NCI-H446 treated with DMSO at 0.1 percent for 48 hours (cell line): ENCODE data around the gene RNGTT.
"Not testable (repeated sequence)": the region's sequence is repeated elsewhere in the genome, so short reads cannot be mapped to it uniquely, and the experiment has no call there.

Experiments
- DNase-seq: peaks from one replicate; lab custom pipeline; 2025; lab: John Stamatoyannopoulos, UW

The RNGTT gene

DNA sequence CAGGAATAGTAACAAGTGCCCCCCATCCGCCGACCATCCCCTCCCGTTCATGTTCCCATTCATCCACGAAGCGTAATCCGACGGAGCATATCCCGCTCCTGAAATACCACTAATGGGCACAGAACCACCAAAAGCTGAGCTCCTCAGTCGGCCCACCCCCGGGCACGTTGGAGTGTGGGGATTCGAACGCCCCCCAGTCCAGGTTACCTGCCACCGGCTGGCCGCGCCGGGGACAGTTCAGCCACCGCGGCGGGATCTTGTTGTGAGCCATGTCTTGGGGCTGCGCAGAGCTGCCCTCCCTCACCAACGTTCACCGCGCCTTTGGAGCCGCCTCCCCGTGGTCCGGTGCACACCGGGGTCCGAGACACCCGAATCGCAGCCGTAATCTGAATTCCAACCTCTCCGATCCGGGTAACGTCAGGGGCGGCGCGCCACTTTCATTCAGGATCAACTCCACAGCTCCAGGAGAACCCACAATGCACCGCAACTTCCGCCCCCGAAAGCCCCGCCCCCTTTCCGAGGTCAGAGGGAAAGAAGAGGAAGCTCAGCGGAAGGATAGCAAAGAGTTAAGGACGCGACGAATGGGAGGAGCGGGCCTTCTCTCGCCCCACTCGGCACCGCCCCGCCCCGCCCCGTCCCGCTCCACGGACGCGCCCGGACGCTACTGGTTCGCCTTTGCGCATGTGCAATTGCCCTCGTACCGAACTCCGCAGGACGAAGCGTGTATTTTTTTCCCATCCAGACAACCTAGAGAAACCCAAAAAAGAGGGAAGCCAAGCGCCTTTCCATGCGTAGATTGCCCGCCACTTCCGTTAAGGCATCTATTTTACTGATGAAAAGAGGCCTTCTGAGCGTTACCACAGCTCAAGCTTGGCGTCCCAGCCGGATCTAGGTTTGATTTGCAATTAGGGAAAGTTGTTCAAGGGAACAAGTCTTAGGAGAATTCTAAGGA lies at the start of gene RNGTT:
TSS of gene RNGTT (minus strand) at position 480 of the 952 bp plus-strand sequence. CDS start at position 271, 209 bp downstream.
- peak; percentile 93 for DNase-seq

DNA sequence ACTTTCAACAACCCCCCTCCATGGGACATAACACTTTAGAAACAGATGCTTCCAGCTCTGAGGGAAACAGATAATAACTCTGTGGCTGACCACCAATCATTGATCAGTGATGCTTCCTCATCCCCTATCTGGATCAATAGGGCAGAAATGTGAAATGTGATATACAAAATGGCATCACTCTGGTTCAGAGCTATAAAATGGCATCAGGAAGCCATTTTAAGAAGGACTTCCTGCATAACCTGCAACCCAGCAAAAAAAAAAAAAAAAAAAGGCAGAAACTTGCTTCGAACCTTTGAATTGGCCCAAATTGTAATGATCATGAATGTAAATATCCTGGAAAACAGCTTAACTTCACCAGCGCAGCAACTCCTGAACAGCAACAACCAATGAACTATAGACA lies 48.0 kb upstream of the RNGTT start:
- DNase-seq, result no peak

DNA sequence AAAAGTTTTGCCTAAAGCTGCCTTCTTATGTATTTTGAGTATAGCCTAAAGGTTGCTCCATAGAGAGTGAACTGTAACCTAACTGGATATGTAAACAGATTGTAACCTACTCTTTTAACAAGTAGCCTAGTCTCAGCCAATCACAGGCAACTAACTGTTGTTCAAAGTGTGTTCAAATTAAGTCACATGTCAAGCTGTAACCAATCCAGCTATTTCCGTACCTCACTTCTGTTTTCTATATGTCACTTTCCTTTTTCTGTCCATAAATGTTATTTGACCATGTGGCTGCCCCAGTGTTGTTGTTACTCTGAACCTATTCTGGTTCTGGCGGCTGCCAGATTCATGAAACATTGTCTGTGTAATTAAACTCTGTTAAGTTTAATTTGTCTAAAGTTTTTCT lies 47.4 kb upstream of the RNGTT start:
- no peak for DNase-seq

DNA sequence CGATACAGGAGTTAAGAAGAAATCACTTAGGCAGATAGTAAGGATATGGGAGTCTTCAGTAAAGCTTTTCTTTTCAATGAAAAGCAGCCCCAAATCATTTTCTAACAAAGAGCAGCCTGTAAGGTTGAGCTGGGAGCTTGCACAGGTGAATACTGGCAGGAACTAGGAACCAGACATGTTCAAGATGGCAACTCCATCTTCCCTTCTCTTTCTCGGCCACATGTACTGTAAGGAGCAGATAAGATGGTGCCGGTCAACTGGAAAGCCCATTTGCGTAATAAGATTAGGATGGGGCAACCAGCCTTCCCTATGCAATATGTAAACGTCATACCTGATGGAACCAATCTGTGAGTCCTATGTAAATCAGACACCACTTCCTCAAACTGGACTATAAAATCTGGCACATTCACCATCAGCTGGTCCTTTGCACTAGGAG lies 46.2 kb upstream of the RNGTT start:
- no peak for DNase-seq

DNA sequence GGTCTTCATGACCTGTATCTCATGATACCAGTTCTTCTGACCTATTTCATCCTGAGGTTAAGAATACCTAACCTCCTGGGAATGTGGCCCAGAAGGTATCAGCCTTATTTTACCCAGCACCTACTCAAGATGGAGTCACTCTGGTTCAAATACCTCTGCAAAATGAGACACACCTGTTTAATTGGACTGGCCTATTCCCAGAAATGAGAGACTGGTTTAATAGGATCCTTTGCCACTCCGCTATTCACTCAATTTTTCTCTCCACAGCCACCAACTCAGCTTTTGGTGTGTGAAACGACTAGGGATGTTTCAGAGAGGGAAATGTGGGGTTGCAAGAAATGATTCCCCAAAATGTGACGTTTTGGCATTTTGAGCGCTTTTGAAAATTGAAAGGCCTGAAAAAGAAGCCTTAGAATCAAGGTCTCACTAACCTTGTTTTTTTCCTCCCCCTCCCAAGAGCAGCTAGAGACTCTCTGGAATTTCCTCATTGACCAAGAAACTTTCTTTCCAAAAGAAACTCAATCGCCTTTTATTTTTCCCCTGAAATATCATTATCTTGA lies 45.5 kb upstream of the RNGTT start:
- no peak for DNase-seq

DNA sequence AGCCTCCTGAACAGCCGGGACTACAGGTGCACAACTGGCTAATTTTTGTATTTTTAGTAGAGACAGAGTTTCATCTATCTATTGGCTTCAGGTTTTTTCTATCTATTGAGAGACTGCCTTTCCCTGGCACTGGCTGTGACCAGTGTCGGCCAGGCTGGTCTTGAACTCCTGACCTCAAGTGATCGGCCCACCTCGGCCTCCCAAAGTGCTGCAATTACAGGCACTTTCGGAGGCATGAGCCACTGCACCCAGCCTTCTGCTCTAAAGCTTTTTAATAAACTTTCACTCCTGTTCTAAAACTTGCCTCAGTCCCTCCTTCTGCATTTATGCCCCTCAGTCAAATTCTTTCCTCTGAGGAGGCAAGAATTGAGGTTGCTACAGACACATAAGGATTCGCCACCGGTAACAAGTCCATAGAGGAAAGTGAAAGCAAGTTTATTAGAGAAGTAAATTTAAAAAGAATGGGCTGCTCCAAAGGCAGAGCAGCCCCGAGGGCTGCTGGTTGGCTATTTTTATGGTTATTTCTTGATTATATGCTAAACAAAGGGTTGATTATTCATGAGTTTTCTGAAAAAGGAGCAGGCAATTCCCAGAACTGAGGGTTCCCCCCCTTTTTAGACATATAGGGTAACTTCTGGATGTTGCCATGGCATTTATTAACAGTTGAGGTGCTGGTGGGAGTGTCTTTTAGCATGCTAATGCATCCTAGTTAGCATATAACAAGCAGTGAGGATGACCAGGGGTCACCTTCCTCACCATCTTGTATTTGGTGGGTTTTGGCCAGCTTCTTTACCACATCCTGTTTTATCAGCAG lies 44.8 kb upstream of the RNGTT start:
- DNase-seq, result no peak

DNA sequence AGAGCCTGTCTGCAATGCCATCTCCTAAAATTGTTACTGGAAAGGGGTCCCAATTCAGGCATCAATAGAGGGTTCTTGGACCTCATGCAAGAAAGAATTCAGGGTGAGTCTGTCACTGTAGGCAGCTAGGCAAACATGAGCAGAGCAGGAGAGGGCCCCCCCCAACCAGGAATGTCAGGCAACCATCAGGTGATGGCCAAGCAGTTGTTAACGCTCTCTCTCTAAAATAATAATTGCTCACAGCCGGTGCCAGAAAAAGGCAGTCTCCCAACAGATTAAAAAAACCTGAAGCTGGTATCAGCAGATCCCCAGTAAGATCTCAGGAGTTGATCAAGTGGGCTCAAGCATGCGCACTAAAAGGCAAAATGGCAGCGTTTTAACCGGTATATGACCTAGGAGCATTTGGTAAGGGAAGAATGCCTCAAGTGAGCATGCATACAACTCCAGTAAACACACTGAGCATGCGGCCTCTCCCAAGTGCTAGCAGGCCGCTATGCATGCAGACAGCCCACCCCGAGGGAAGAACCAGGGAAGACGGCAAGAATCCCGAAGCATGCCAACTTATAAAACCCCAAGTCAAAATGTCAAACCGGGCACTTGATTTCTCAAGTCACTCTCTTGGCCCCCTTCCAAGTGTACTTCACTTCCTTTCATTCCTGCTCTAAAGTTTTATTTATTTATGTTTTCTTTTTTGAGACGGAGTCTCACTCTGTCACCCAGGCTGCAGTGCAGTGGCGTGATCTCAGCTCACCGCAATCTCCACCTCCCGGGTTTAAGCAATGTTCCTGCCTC lies 44.0 kb upstream of the RNGTT start:
- DNase-seq, result no peak

DNA sequence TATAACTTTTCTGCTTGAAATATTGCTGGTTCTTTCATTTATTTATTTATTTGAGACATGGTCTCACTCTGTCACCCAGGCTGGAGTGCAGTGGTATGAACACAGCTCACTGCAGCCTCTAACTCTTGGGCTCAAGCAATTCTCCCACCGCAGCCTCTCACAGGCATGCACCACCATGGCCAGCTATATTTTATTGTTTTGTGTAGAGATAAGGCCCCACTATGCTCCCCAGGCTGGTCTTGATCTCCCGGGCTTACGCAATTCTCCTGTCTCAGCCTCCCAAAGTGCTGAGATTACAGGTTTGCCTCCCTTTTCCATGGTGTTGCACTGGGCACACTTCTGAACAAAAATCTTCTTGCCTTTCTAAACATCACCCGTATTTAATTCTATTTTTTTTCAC lies 39.1 kb upstream of the RNGTT start:
- DNase-seq, result no peak

DNA sequence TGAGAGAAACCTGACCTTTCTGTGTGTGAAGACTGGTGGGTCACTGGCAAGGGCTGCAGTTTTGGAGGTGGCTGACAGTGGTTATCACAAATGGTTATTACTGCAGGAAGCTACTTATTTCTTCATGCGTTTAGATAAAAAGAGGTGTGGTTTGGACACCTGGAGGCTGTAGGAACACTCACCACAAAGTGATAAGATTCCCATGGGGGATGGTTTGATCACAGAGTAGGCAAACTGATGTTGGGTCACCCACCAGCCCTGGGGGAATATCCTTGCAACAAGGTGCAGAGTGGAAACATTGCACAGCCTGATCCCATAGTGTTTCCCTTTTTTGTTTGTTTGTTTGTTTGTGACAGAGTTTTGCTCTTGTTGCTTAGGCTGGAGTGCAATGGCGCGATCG lies 33.9 kb upstream of the RNGTT start:
- DNase-seq, result no peak

DNA sequence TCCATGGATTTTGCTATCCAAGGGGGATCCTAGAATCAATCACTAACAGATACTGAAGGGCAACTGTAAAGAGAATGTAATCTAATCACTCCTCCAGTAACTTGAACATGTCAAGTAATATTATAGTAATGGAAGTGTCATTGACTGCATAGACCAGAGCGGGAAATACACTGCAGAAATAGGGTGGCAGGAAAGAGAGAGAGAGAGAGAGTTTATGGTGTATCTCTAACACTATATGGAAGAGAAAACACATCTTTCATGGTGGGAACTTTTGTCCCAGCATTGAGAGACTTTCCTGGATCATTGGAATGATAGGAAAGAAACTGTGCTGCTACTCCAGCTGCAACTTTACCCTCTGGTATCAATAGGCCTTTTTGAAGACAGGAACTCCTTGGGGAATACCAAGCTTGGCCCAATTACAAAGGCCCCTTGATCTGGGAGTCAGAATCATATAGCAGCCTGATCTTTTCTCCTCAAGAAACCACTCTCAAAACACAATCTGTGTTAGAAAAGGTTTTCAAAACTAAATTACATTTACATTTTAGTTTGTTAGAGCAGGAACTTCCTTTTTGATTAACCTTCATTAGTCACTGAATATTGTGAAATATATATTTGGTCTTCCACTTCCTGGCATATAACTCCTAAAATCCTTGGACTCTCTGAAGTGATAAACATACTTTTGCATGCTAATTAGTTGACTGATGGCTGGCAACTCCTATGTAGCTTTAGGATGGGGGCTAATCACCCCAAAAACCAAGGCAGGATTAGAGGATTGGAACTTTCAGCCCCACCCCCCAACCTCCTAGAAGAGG lies 29.5 kb upstream of the RNGTT start:
- no peak for DNase-seq

DNA sequence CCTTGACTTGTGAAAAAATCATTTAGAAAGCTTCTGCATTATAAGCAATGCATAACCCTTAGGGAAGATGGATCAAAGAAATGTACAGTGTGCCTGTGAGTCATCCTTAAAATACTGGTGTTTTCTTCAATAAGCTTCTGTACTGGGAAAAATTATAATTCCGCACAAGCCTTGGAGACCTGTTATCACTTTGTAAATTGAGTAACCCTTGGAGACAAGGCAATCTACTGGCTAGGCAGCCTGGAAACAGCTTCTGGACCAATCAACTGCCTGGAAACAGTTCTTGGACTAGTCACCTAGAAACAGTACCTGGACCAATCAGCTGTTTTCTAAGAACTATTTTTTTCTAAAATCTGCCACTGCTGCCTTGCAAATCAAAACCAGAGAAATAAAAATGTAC lies 25.8 kb upstream of the RNGTT start:
- no peak for DNase-seq

DNA sequence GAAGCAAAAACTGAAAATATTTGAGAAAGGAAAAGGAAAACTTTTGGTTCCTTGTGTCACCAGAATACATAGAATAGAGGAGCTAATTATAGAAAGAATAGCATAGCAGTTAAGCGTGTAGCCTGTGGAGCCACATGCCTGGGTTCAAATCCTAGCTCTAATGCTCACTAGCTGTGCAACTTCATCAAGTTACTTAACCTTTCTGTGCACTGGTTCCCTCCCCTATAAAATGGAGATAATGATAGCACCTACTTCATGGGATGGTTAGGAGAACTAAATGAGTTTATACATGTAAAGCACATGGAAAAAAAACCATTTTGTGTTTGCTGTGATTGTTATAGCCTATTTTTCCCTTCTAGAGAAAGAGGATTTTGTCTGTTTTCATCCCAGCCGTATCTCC lies 24.5 kb upstream of the RNGTT start:
- DNase-seq, result no peak

DNA sequence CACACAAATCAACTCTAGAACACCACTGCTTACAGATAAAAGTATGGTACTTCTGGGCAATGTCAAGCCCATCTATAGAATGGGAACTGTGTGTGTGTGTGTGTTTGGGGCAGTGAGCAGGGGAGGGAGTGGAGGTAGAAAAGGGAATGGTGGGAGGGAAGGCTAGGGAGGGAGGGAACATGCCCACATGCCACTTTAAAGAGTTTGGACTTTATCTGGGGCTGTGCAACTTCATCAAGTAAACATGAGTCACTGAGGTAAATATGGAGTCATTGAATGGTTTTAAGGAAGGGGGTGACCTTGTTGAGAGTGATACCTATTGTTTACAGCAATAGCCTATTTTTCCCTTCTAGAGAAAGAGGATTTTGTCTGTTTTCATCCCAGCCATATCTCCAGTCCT lies 22.5 kb upstream of the RNGTT start:
- DNase-seq, result no peak

DNA sequence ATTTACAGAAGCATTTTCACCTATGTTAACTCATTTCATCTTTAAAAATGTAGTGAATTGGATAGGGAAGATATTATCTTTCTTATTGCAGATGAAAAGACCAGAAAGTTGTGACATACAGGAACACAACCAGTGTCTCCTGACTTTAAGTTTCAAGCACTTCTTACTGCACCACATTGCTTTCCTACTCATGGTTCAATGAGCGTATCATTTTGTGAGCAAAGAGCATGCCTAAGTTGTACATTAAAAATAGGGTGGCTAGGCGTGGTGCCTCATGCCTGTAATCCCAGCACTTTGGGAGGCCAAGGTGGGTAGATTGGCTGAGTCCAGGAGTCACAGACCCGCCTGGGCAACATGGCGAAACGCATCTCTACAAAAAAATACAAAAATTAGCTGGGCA lies 21.2 kb upstream of the RNGTT start:
- no peak for DNase-seq

DNA sequence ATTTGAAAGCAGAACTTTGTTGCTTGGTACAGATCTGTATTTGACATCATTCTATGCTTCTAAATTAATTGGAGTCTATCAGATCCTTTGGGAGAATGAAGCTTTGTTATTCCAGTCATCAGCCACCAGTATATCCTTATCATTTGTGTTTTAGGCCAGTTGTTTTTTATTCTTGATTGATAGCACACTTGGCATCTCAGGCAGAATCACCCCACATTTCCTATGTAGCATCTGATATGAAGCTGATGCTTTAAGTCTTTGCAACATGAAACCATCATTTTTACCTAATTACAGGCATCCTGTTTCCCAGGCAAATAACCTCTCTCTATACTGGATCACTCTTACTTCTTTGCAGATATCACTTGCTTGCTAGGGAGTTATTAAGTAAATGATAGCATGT lies 20.7 kb upstream of the RNGTT start:
- DNase-seq, result no peak

DNA sequence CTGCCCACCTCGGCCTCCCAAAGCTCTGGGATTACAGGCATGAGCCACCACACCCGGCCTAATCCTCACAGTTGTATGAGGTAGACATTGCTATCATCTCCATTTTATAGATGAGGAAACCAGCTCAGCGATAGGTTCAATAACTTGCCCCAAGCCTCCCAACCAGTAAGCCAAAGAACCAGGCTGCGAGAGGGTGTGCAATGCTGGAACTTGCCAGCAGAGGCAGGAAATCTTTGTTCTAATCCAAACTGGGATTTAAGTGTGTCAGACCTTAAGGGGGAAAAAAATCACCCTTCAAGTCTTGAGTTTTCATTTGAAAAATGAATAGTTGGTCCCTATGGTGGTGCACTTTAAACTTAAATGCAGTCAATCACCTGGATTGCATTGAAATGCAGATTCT lies 20.1 kb upstream of the RNGTT start:
- DNase-seq, result no peak

DNA sequence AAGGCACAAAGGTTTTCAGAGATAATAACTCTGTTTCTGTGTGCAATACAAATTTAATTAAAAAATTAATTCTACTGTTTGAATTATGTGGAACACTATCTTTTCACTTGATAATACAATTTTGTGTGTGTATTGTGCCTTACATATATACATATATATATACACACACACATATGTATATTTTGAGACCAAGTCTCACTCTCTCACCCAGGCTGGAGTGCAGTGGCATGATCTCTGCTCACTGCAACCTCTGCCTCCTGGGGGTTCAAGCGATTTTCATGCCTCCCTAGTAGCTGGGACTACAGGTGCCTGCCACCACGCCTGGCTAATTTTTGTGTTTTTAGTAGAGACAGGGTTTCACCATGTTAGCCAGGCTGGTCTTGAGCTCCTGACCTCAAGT lies 19.7 kb upstream of the RNGTT start:
- DNase-seq, result not testable (repeated sequence)

DNA sequence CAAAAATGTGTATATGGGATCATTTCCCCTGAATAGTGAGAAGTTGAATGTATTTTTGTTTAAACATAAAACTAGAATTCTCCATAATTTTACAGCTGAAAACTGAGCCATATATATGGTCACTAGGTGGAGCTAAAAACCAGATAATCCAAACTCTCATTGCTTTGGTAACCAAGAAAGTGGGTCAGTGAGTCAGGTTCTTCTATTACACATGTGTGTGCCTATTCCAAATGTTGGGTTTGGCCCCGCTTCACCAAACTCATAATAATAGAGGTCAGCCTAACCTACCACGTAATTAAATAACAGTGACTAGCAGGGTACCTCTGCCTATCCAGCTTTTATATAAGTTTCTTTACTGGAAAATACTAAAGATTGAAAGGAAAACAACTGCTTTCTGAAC lies 19.3 kb upstream of the RNGTT start:
- DNase-seq, result peak; percentile 57

DNA sequence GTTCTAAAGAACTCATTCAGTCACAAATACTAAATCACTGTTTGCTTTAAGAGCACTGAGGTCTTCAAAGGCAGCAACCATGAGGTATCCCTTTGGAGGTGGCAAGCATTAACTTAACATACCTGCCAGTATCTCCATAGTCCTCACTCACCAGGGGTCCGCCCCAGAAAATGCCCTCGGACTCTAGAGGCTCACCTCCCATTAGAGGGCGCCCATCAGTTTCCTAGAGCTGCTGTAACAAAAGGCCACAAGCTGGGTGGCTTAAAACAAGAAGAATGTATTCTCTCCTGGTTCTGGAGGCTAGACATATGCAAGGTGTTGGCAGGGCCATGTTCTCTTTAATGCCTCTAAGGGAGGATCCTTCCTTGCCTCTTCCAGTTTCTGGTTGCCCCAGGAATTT lies 12.0 kb upstream of the RNGTT start:
- DNase-seq, result no peak

DNA sequence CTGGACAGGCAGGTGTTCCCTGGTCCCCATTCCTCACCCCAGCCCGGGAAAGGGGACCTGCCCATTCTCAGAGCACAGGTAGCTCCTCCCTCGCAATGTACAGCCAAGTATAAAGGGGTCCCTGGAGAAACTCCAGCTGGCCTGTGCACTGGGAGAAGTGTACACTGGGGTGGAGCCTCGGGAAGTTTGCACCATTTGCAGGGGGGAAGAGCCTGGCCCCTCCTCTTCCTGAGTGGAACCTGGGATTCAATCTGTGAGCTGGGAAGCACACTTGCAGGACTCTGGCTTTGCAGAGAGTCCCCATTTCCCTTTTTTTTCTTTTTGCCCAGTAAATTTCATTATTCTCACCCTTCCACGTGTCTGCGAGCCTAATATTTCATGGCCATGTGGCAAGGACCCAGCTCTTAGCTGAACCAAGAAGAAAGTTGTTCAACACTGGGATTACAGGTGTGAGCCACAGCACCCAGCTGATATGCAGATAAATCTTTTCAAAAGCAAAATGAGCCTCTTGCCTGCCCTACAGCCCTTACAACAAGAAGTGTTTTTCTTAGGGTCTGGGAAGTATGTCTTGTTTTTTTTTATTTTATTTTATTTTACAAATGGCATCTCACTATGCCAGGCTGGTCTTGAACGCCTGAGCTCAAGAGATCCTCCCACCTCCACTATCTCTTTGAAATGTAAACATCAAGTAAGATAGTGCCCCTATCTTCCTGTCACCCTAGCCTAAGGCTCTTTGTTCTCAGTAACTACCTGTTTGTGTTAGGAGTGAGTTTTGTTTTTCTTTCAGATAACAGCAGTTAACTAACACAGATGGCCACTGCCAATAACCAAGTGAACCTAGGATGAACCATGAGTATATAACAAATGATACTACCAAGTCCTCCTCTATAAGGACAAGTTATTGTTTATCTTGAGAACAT lies 9.3 kb upstream of the RNGTT start:
- DNase-seq, result no peak
